Hair follicle dermal papilla cell (primary cell): ENCODE data around the gene ZC3H10. TPM values are rescaled to one million over a fixed set of nuclear protein-coding genes. Genes with fewer than 3 reads are reported as not detected.

Experiments used
- total RNA-seq: library from RNA; depleted of rRNA; stranded (reverse); fragments of >200 nt; gene quantifications from 2 replicates; pipeline ENCODE4 v1.2.3, GENCODE V29; 2012

The ZC3H10 gene
- total RNA-seq: 7.7 and 9.9 TPM in 2 replicates

GRCh38 chr12:56117778-56118687, at the start of gene ZC3H10:
ZC3H10 (plus strand) TSS chr12:56118266; CDS start chr12:56120563, 2,297 bp downstream.

GRCh38 chr12:56079723-56080555, 38.1 kb upstream of the ZC3H10 start, which contains the start of gene ERBB3:
ERBB3 (plus strand) TSS chr12:56080165; CDS start chr12:56080301, 136 bp downstream.

GRCh38 chr12:56104109-56104814, 13.8 kb upstream of the ZC3H10 start, which contains the start of gene PA2G4:
PA2G4 (plus strand) TSS chr12:56104559; CDS start chr12:56104738, 179 bp downstream.

GRCh38 chr12:56116267-56117081, 1.6 kb upstream of the ZC3H10 start, which contains the start of gene RPL41:
RPL41 (plus strand) TSS chr12:56116633.

GRCh38 chr12:56127888-56128669, 10.0 kb downstream of the ZC3H10 start, which contains the start of gene ESYT1:
ESYT1 (plus strand) TSS chr12:56128267; CDS start chr12:56128320, 53 bp downstream.

GRCh38 chr12:56152132-56152755, 34.2 kb downstream of the ZC3H10 start, which contains the start of gene MYL6B:
MYL6B (plus strand) TSS chr12:56152587; CDS start chr12:56153919, 1,332 bp downstream.

GRCh38 chr12:56158029-56158925, 40.2 kb downstream of the ZC3H10 start, which contains the start of gene MYL6:
MYL6 (plus strand) TSS chr12:56158359; CDS start chr12:56158402, 43 bp downstream.

Other genes with a start within 250 kb of the ZC3H10 start
- 25.2 and 29.8 TPM in 2 replicates for gene PYM1, start 190.4 kb upstream of the ZC3H10 start, total RNA-seq
- 51.0 and 60.5 TPM in 2 replicates for gene DGKA, start 187.1 kb upstream of the ZC3H10 start, total RNA-seq
- 1.1 and 2.9 TPM in 2 replicates for gene PMEL, start 152.2 kb upstream of the ZC3H10 start, total RNA-seq
- 14.1 and 17.7 TPM in 2 replicates for gene CDK2, start 151.4 kb upstream of the ZC3H10 start, total RNA-seq
- 92.8 and 93.1 TPM in 2 replicates for gene RAB5B, start 144.2 kb upstream of the ZC3H10 start, total RNA-seq
- 13.1 and 13.3 TPM in 2 replicates for gene SUOX, start 121.0 kb upstream of the ZC3H10 start, total RNA-seq
- gene IKZF4, start 97.2 kb upstream of the ZC3H10 start, total RNA-seq: 2.4 and 2.8 TPM in 2 replicates
- gene RPS26, start 76.3 kb upstream of the ZC3H10 start, total RNA-seq: 192 and 318 TPM in 2 replicates
- gene ERBB3, start 38.1 kb upstream of the ZC3H10 start, total RNA-seq: 0.73 and 2.3 TPM in 2 replicates
- gene PA2G4, start 13.7 kb upstream of the ZC3H10 start, total RNA-seq: 83.1 and 84.2 TPM in 2 replicates
- 811 and 982 TPM in 2 replicates for gene RPL41, start 1.6 kb upstream of the ZC3H10 start, total RNA-seq
- gene ESYT1, start 10.0 kb downstream of the ZC3H10 start, total RNA-seq: 251 and 267 TPM in 2 replicates
- 53.9 and 65.1 TPM in 2 replicates for gene MYL6B, start 34.3 kb downstream of the ZC3H10 start, total RNA-seq
- gene MYL6, start 40.1 kb downstream of the ZC3H10 start, total RNA-seq: 831 and 1,406 TPM in 2 replicates
- 75.8 and 76.9 TPM in 2 replicates for gene SMARCC2, start 71.2 kb downstream of the ZC3H10 start, total RNA-seq
- gene RNF41, start 103.7 kb downstream of the ZC3H10 start, total RNA-seq: 145 and 163 TPM in 2 replicates
- 21.6 and 24.0 TPM in 2 replicates for gene NABP2, start 106.1 kb downstream of the ZC3H10 start, total RNA-seq
- not detected in 2 replicates for gene SLC39A5, start 111.8 kb downstream of the ZC3H10 start, total RNA-seq
- gene ANKRD52, start 140.1 kb downstream of the ZC3H10 start, total RNA-seq: 19.1 and 22.3 TPM in 2 replicates
- gene COQ10A, start 148.7 kb downstream of the ZC3H10 start, total RNA-seq: 12.4 and 15.6 TPM in 2 replicates
- gene CS, start 182.1 kb downstream of the ZC3H10 start, total RNA-seq: 91.3 and 105 TPM in 2 replicates
- gene CNPY2, start 197.7 kb downstream of the ZC3H10 start, total RNA-seq: 57.2 and 59.7 TPM in 2 replicates
- gene PAN2, start 215.7 kb downstream of the ZC3H10 start, total RNA-seq: 19.2 and 34.2 TPM in 2 replicates
- not detected in 2 replicates for gene IL23A, start 220.6 kb downstream of the ZC3H10 start, total RNA-seq
- gene STAT2, start 241.8 kb downstream of the ZC3H10 start, total RNA-seq: 671 and 690 TPM in 2 replicates
- gene APOF, start 244.6 kb downstream of the ZC3H10 start, total RNA-seq: not detected in 2 replicates